ENCODE measurements around the gene MDM2. TPM values are rescaled to one million over a fixed set of nuclear protein-coding genes. Genes with fewer than 3 reads are reported as not detected.

The MDM2 gene
- total and polyA plus RNA-seq, 2 donors (not counting 1 experiment from before 2014, with no cell fraction given), result 6.1 to 78.7 TPM

DNA sequence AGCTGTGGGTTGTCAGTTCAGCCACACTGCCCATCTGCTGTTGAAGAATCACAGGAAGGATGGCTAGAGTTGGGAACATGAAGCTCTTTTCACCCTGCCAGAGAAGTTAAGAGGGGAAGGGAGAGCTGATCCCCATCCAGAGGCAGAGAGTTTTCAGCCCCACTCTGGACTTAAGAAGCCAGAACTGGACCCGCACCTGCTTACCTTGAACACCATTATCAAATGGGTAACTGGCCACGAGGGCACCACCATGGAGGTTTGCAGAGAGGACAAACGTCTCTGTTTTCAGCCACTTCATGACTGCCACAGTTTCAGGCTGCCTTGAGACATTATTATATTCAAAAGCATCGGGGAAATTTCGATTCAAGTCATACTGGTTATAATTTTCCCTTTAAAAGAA, 62.0 kb downstream of the MDM2 start:
- ATAC-seq (ENCODE audit: low read depth) (no peak), DNase-seq (no peak)
- no peak overlapping the region for H3K4me2 ChIP-seq (replicated peaks; ENCODE audit: low read depth, low read length, poor library complexity, severe bottlenecking)
- H2AFZ ChIP-seq (ENCODE audit: insufficient read depth, low read depth, low read length, poor library complexity, severe bottlenecking), result no peak overlapping the region
- no peaks in the 10 kb centered on the region for H3K4me1 ChIP-seq (ENCODE audit: control insufficient read depth in 2 of 2, insufficient read depth in 2 of 2, low read length in 2 of 2)
- H3K27me3 Mint-ChIP-seq, result no peaks in the 10 kb centered on the region
- H3K9me3 Mint-ChIP-seq (ENCODE audit: insufficient read depth), result no peaks in the 10 kb centered on the region
- ChIA-PET CTCF (interaction anchor here (0.9 to 6.9 kb wide), 3 partner anchors 199 to 382 kb away, joined by 3 to 61 read pairs (median 3); no protein-coding TSS in a partner anchor), POLR2A (no interaction called here)
- WGBS (ENCODE audit: insufficient coverage), result 100% methylated on average over 1 of the region's 5 CpGs
- no peaks in the 10 kb centered on the region for H4K20me1 ChIP-seq (ENCODE audit: control insufficient read depth, insufficient read depth, low read length, poor library complexity, severe bottlenecking)
- no peak overlapping the region for H3K9ac ChIP-seq (ENCODE audit: low read length)
- no peaks in the 10 kb centered on the region for H3K27me3 ChIP-seq (replicated peaks in 1 of 4; ENCODE audit: control extremely low read depth in 1 of 4, control insufficient read depth in 3 of 4, insufficient read depth in 4 of 4, low read length in 3 of 4)
- no peaks in the 10 kb centered on the region for H3K9me3 ChIP-seq (ENCODE audit: control extremely low read depth in 1 of 3, control insufficient read depth in 2 of 3, insufficient read depth in 1 of 3, low read length in 2 of 3)
- peaks cover 9% of the 10 kb centered on the region for H3K4me1 Mint-ChIP-seq
- H3K79me2 ChIP-seq (ENCODE audit: control insufficient read depth, insufficient read depth, low read length), result no peaks in the 10 kb centered on the region
- H3K4me3 Mint-ChIP-seq, result no peak overlapping the region
- no peak overlapping the region for H3K27ac ChIP-seq (ENCODE audit: low read length in 2 of 2)
- intact Hi-C loops (cut with micrococcal nuclease), result no loop called here
- TF ChIP-seq CTCF (IDR thresholded peaks at IDR 0.05) (no peak), EZH2 (IDR thresholded peaks at IDR 0.05; ENCODE audit: borderline replicate concordance, insufficient read depth, low read depth, low read length, poor library complexity, severe bottlenecking) (no peak)
- peaks cover 0 to 9% of the 10 kb centered on the region in 2 experiments for H3K36me3 ChIP-seq (replicated peaks in 1 of 2; ENCODE audit: control extremely low read depth in 1 of 2, control insufficient read depth in 1 of 2, extremely low read depth in 1 of 2, insufficient read depth in 2 of 2, low read length in 1 of 2)
- H3K4me3 ChIP-seq (ENCODE audit: control extremely low read depth in 1 of 5, extremely low read depth in 1 of 5, insufficient read depth in 1 of 5, low read depth in 2 of 5, low read length in 4 of 5), result no peak overlapping the region
- no peak overlapping the region for H3K27ac Mint-ChIP-seq

DNA sequence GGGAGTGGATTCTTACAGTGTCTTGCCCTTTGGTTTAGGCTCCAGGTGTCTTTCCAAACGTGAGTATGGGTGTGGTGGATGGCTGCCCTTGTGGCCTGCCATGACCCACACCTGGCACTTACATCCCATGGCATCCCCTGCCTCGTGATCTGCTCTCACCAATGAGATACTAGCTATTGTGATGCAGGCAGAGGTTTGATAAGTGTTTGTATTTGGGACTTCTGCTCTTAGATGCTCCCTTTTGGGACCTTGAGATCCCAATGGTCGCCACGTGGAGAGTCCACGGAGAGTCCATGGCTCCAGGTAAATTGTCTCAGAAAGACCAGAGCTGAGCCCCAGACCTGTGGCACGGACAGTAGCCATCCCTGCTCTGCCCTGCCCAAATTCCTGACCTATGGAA, 62.5 kb downstream of the MDM2 start:
- Mint-ChIP-seq H3K27ac (no peak overlapping the region), H3K27me3 (no peaks in the 10 kb centered on the region), H3K4me3 (no peak overlapping the region), H3K9me3 (ENCODE audit: insufficient read depth) (no peaks in the 10 kb centered on the region), H3K4me1 (peaks cover 9% of the 10 kb centered on the region)
- no peak for DNase-seq
- no peak overlapping the region for H2AFZ ChIP-seq (ENCODE audit: insufficient read depth, low read depth, low read length, poor library complexity, severe bottlenecking)
- H3K79me2 ChIP-seq (ENCODE audit: control insufficient read depth, insufficient read depth, low read length), result no peaks in the 10 kb centered on the region
- H3K4me2 ChIP-seq (replicated peaks; ENCODE audit: low read depth, low read length, poor library complexity, severe bottlenecking), result no peak overlapping the region
- no peak overlapping the region for H3K9ac ChIP-seq (ENCODE audit: low read length)
- no peak for ATAC-seq (ENCODE audit: low read depth)
- no peak overlapping the region for H3K4me3 ChIP-seq (ENCODE audit: control extremely low read depth in 1 of 5, extremely low read depth in 1 of 5, insufficient read depth in 1 of 5, low read depth in 2 of 5, low read length in 4 of 5)
- POLR2A ChIA-PET, result no interaction called here
- H3K4me1 ChIP-seq (ENCODE audit: control insufficient read depth in 2 of 2, insufficient read depth in 2 of 2, low read length in 2 of 2), result no peaks in the 10 kb centered on the region
- H3K36me3 ChIP-seq (replicated peaks in 1 of 2; ENCODE audit: control extremely low read depth in 1 of 2, control insufficient read depth in 1 of 2, extremely low read depth in 1 of 2, insufficient read depth in 2 of 2, low read length in 1 of 2), result peaks cover 0 to 9% of the 10 kb centered on the region in 2 experiments
- H3K27me3 ChIP-seq (replicated peaks in 1 of 4; ENCODE audit: control extremely low read depth in 1 of 4, control insufficient read depth in 3 of 4, insufficient read depth in 4 of 4, low read length in 3 of 4), result no peaks in the 10 kb centered on the region
- TF ChIP-seq CTCF (IDR thresholded peaks at IDR 0.05) (no peak), EZH2 (IDR thresholded peaks at IDR 0.05; ENCODE audit: borderline replicate concordance, insufficient read depth, low read depth, low read length, poor library complexity, severe bottlenecking) (no peak)
- CTCF ChIA-PET, result interaction anchor here (1.2 to 6.9 kb wide), 3 partner anchors 63 to 382 kb away, joined by 3 to 61 read pairs (median 3); partner anchors contain the start of gene MDM2
- no peaks in the 10 kb centered on the region for H4K20me1 ChIP-seq (ENCODE audit: control insufficient read depth, insufficient read depth, low read length, poor library complexity, severe bottlenecking)
- intact Hi-C loops (cut with micrococcal nuclease), result no loop called here
- 87% methylated on average over 5 of the region's 6 CpGs for WGBS (ENCODE audit: insufficient coverage)
- H3K9me3 ChIP-seq (ENCODE audit: control extremely low read depth in 1 of 3, control insufficient read depth in 2 of 3, insufficient read depth in 1 of 3, low read length in 2 of 3), result no peaks in the 10 kb centered on the region
- H3K27ac ChIP-seq (ENCODE audit: low read length in 2 of 2), result no peak overlapping the region
